ENCODE measurements around the gene PTMA. TPM values are rescaled to one million over a fixed set of nuclear protein-coding genes. Genes with fewer than 3 reads are reported as not detected.

PTMA gene
- total RNA-seq, 1 experiment from 2014 or later, result 1,708 TPM

GRCh38 chr2:231751042-231751815, 42.9 kb downstream of the PTMA start:
- Histone ChIP-seq H3K9me3 (ENCODE audit: low read depth, low read length, poor library complexity, severe bottlenecking) (no peaks in the 10 kb centered on the region), H3K27me3 (replicated peaks; ENCODE audit: insufficient read depth, low read depth, low read length, poor library complexity) (no peaks in the 10 kb centered on the region), H3K27ac (ENCODE audit: low read depth, low read length, poor library complexity, severe bottlenecking) (no peak overlapping the region), H3K4me1 (ENCODE audit: insufficient read depth, low read length, poor library complexity, severe bottlenecking) (no peaks in the 10 kb centered on the region), H3K36me3 (ENCODE audit: insufficient read depth, low read length, poor library complexity, severe bottlenecking) (no peaks in the 10 kb centered on the region), H3K4me3 (ENCODE audit: low read depth, low read length, poor library complexity, severe bottlenecking) (no peak overlapping the region)
- no peak for TF ChIP-seq CTCF (conservative IDR thresholded peaks at IDR 0.05; ENCODE audit: low read depth, low read length)
- no peak for TF ChIP-seq EZH2 (IDR thresholded peaks at IDR 0.05; ENCODE audit: borderline replicate concordance, low read depth, low read length, poor library complexity, severe bottlenecking)
- no TSS peak for BruUV-seq (replicated peaks)
- DNase-seq (ENCODE audit: low spot score), result no peak
- POLR2A ChIA-PET (ENCODE audit: low non-redundant PET), result no interaction called here
- intact Hi-C loops (cut with micrococcal nuclease; ENCODE audit: unreplicated experiment), result no loop called here
- CTCF ChIA-PET, result interaction anchor here (0.7 kb wide), 1 partner anchor 95 kb away, joined by 3 read pairs; no protein-coding TSS in a partner anchor

- intact Hi-C loops (cut with micrococcal nuclease; ENCODE audit: unreplicated experiment), result no loop called here
- TF ChIP-seq CTCF (conservative IDR thresholded peaks at IDR 0.05; ENCODE audit: low read depth, low read length) (no peak), EZH2 (IDR thresholded peaks at IDR 0.05; ENCODE audit: borderline replicate concordance, low read depth, low read length, poor library complexity, severe bottlenecking) (no peak)
- H3K4me1 ChIP-seq (ENCODE audit: insufficient read depth, low read length, poor library complexity, severe bottlenecking), result no peaks in the 10 kb centered on the region
- no peaks in the 10 kb centered on the region for H3K9me3 ChIP-seq (ENCODE audit: low read depth, low read length, poor library complexity, severe bottlenecking)
- H3K27me3 ChIP-seq (replicated peaks; ENCODE audit: insufficient read depth, low read depth, low read length, poor library complexity), result no peaks in the 10 kb centered on the region
- H3K36me3 ChIP-seq (ENCODE audit: insufficient read depth, low read length, poor library complexity, severe bottlenecking), result no peaks in the 10 kb centered on the region
- BruUV-seq (replicated peaks), result no TSS peak
- CTCF ChIA-PET, result no interaction called here
- POLR2A ChIA-PET (ENCODE audit: low non-redundant PET), result no interaction called here
- no peak overlapping the region for H3K27ac ChIP-seq (ENCODE audit: low read depth, low read length, poor library complexity, severe bottlenecking)
- no peak for DNase-seq (ENCODE audit: low spot score)
- H3K4me3 ChIP-seq (ENCODE audit: low read depth, low read length, poor library complexity, severe bottlenecking), result no peak overlapping the region
These were observed 43.7 kb downstream of the PTMA start for GRCh38 chr2:231752061-231752460.

- CTCF ChIA-PET, result interaction anchor here (0.7 kb wide), 1 partner anchor 11 kb away, joined by 7 read pairs; no protein-coding TSS in a partner anchor
- Histone ChIP-seq H3K36me3 (ENCODE audit: insufficient read depth, low read length, poor library complexity, severe bottlenecking) (no peaks in the 10 kb centered on the region), H3K27ac (ENCODE audit: low read depth, low read length, poor library complexity, severe bottlenecking) (no peak overlapping the region), H3K9me3 (ENCODE audit: low read depth, low read length, poor library complexity, severe bottlenecking) (no peaks in the 10 kb centered on the region), H3K4me1 (ENCODE audit: insufficient read depth, low read length, poor library complexity, severe bottlenecking) (no peaks in the 10 kb centered on the region), H3K4me3 (ENCODE audit: low read depth, low read length, poor library complexity, severe bottlenecking) (no peak overlapping the region), H3K27me3 (replicated peaks; ENCODE audit: insufficient read depth, low read depth, low read length, poor library complexity) (no peaks in the 10 kb centered on the region)
- no peak for TF ChIP-seq CTCF (conservative IDR thresholded peaks at IDR 0.05; ENCODE audit: low read depth, low read length)
- TF ChIP-seq EZH2 (IDR thresholded peaks at IDR 0.05; ENCODE audit: borderline replicate concordance, low read depth, low read length, poor library complexity, severe bottlenecking), result no peak
- DNase-seq (ENCODE audit: low spot score), result no peak
- POLR2A ChIA-PET (ENCODE audit: low non-redundant PET), result interaction anchor here (0.5 kb wide), 1 partner anchor 918 kb away, joined by 7 read pairs; no protein-coding TSS in a partner anchor
- intact Hi-C loops (cut with micrococcal nuclease; ENCODE audit: unreplicated experiment), result no loop called here
- BruUV-seq (replicated peaks), result no TSS peak
These were observed 53.4 kb downstream of the PTMA start for GRCh38 chr2:231761735-231762134.

Other genes with a start within 250 kb of the PTMA start
- 1,186 and 1,328 TPM in 2 replicates for gene NCL, start 244.0 kb upstream of the PTMA start, total RNA-seq (2021)
- gene NMUR1, start 178.1 kb upstream of the PTMA start, total RNA-seq (2021), result not detected in 2 replicates
- gene TEX44, start 115.7 kb upstream of the PTMA start, total RNA-seq (2021), result not detected in 2 replicates
- gene PDE6D, start 72.8 kb downstream of the PTMA start, total RNA-seq (2021), result 19.7 and 27.3 TPM in 2 replicates
- gene COPS7B, start 77.9 kb downstream of the PTMA start, total RNA-seq (2021), result 64.1 and 66.5 TPM in 2 replicates
- gene NPPC, start 217.9 kb downstream of the PTMA start, total RNA-seq (2021), result not detected in 2 replicates

Measured in A673 (cell line).